Progenitor cell of endocrine pancreas (in vitro differentiated cells): Measurements from ENCODE around the gene ABCD1. TPM values are rescaled to one million over a fixed set of nuclear protein-coding genes. Genes with fewer than 3 reads are reported as not detected.

Experiments used
- DNase-seq: peaks from one replicate; pipeline ENCODE4 v3.0.0; 2021; ENCODE audit warnings: low spot score; ENCODE audit not compliant: unreplicated experiment
- H3K27ac Mint-ChIP-seq: 2 replicates; pipeline ENCODE4 v1.8.0; 2021; ENCODE audit warnings: mild to moderate bottlenecking, moderate library complexity, mixed read lengths
- H3K27me3 Mint-ChIP-seq: 2 replicates; pipeline ENCODE4 v1.8.0; 2021; ENCODE audit warnings: mixed read lengths
- H3K36me3 Mint-ChIP-seq: 2 replicates; pipeline ENCODE4 v1.8.0; 2022; ENCODE audit warnings: mixed read lengths; ENCODE audit not compliant: insufficient read depth
- H3K4me1 Mint-ChIP-seq: 2 replicates; pipeline ENCODE4 v1.8.0; 2021; ENCODE audit warnings: low read depth, mixed read lengths
- H3K4me3 Mint-ChIP-seq: 2 replicates; pipeline ENCODE4 v1.8.0; 2021; ENCODE audit warnings: low read depth, mild to moderate bottlenecking, moderate library complexity, mixed read lengths
- H3K9me3 Mint-ChIP-seq: 2 replicates; pipeline ENCODE4 v1.8.0; 2021; ENCODE audit warnings: low read depth, mixed read lengths
- CTCF ChIP-seq: fragments of 200-600 bp; sonication (generic); IDR thresholded peaks from one replicate; pipeline ENCODE4 v1.5.0; 2021; ENCODE audit warnings: antibody characterized with exemption, mild to moderate bottlenecking; ENCODE audit not compliant: unreplicated experiment
- total RNA-seq: library from RNA; stranded (reverse); gene quantifications from 2 replicates; pipeline ENCODE4 v1.2.1, GENCODE V29; 2021

Gene ABCD1
- total RNA-seq, 1 donor from 2014 or later = 15.2 TPM

- Mint-ChIP-seq H3K27me3 (no peaks in the 10 kb centered on the region), H3K9me3 (peaks cover 7% of the 10 kb centered on the region), H3K27ac (no peak overlapping the region), H3K4me1 (peaks cover 1% of the 10 kb centered on the region), H3K4me3 (no peak overlapping the region), H3K36me3 (peaks cover 6% of the 10 kb centered on the region)
- DNase-seq = no peak
- TF ChIP-seq CTCF = no peak
These were observed 17.2 kb upstream of the ABCD1 start for GRCh38 chrX:153707406-153707805.

- Mint-ChIP-seq H3K4me1 (peaks cover 1% of the 10 kb centered on the region), H3K4me3 (no peak overlapping the region), H3K36me3 (peaks cover 6% of the 10 kb centered on the region), H3K27me3 (no peaks in the 10 kb centered on the region), H3K9me3 (peaks cover 9% of the 10 kb centered on the region), H3K27ac (peak overlapping the region; percentile 37)
- peak; percentile 56 for DNase-seq
- TF ChIP-seq CTCF = peak; percentile 63
These were observed 16.2 kb upstream of the ABCD1 start for GRCh38 chrX:153708415-153708814.

- no peak overlapping the region for H3K27ac Mint-ChIP-seq
- H3K36me3 Mint-ChIP-seq = peaks cover 9% of the 10 kb centered on the region
- no peak for TF ChIP-seq CTCF
- H3K27me3 Mint-ChIP-seq = no peaks in the 10 kb centered on the region
- no peak for DNase-seq
- peaks cover 1% of the 10 kb centered on the region for H3K4me1 Mint-ChIP-seq
- H3K9me3 Mint-ChIP-seq = peaks cover 16% of the 10 kb centered on the region
- no peak overlapping the region for H3K4me3 Mint-ChIP-seq
These were observed 14.7 kb upstream of the ABCD1 start for GRCh38 chrX:153709726-153710674.

GRCh38 chrX:153714256-153714655 is 10.4 kb upstream of the ABCD1 start:
- Mint-ChIP-seq H3K9me3 (peaks cover 11% of the 10 kb centered on the region), H3K4me1 (no peaks in the 10 kb centered on the region), H3K36me3 (peaks cover 11% of the 10 kb centered on the region)

GRCh38 chrX:153717445-153717844 is 7.2 kb upstream of the ABCD1 start:
- no peak overlapping the region for H3K27ac Mint-ChIP-seq
- H3K27me3 Mint-ChIP-seq = no peaks in the 10 kb centered on the region
- peaks cover 8% of the 10 kb centered on the region for H3K9me3 Mint-ChIP-seq
- peaks cover 14% of the 10 kb centered on the region for H3K36me3 Mint-ChIP-seq
- no peak for DNase-seq
- peaks cover 2% of the 10 kb centered on the region for H3K4me1 Mint-ChIP-seq
- TF ChIP-seq CTCF = no peak
- H3K4me3 Mint-ChIP-seq = no peak overlapping the region

More at GRCh38 chrX:153714256-153714655, 10.4 kb upstream of the ABCD1 start:
- Mint-ChIP-seq H3K27ac (no peak overlapping the region), H3K27me3 (no peaks in the 10 kb centered on the region), H3K4me3 (no peak overlapping the region)
- DNase-seq = no peak
- TF ChIP-seq CTCF = no peak
